Naive thymus-derived CD4-positive, alpha-beta T cell (primary cell): ENCODE measurements around the gene CALN1. TPM values are rescaled to one million over a fixed set of nuclear protein-coding genes. Genes with fewer than 3 reads are reported as not detected.

Source experiments
- ATAC-seq: fragments of 150-1000 bp; cut with Tn5 transposase; 2 replicates; pipeline ENCODE4 v1.10.0; 2021; ENCODE audit warnings: mild to moderate bottlenecking, moderate library complexity
- CTCF ChIA-PET: fragments of 350-600 bp; sonication (Branson Sonifier 250); formaldehyde crosslinking; loops from one replicate; lab custom pipeline; 2021; ENCODE audit warnings: antibody characterized with exemption; lab: Charles Lee
- POLR2A ChIA-PET: fragments of 350-600 bp; sonication (Branson Sonifier 250); formaldehyde crosslinking; loops from one replicate; lab custom pipeline; 2021; ENCODE audit warnings: antibody characterized with exemption, inconsistent platforms; lab: Charles Lee
- DNase-seq, 9 donors: peaks; one replicate each; pipeline versions ENCODE4 v3.0.0 to v3.0.0-alpha.2; 2020 to 2022; ENCODE audit warnings: mixed read lengths in 1 of 9
- H3K27ac ChIP-seq: one replicate; pipeline ENCODE4 v1.7.0; 2013; ENCODE audit warnings: mild to moderate bottlenecking, low read depth, low read length, moderate library complexity
- H3K27me3 ChIP-seq, 2 donors: one replicate each; pipeline ENCODE4 v1.7.0; 2013; ENCODE audit warnings: low read length in 2 of 2, mild to moderate bottlenecking in 2 of 2, moderate library complexity in 2 of 2; ENCODE audit not compliant: control insufficient read depth in 2 of 2, insufficient read depth in 2 of 2
- H3K36me3 ChIP-seq, 3 experiments: 1 replicate in 2 of 3; 2 replicates in 1 of 3; pipeline ENCODE4 v1.7.0; 2013; ENCODE audit warnings: low read length in 3 of 3, mild to moderate bottlenecking in 3 of 3, moderate library complexity in 1 of 3; ENCODE audit not compliant: insufficient read depth in 3 of 3, control insufficient read depth in 2 of 3
- H3K4me1 ChIP-seq, 2 donors: one replicate each; pipeline ENCODE4 v1.7.0; 2013; ENCODE audit warnings: low read length in 2 of 2, mild to moderate bottlenecking in 2 of 2, moderate library complexity in 1 of 2; ENCODE audit not compliant: control insufficient read depth in 2 of 2, insufficient read depth in 2 of 2
- H3K4me3 ChIP-seq: 2 replicates; pipeline ENCODE4 v1.7.0; 2013; ENCODE audit warnings: mild to moderate bottlenecking, low read length
- H3K9me3 ChIP-seq, 3 experiments: 1 replicate in 2 of 3; 2 replicates in 1 of 3; pipeline ENCODE4 v1.7.0; 2013; ENCODE audit warnings: low read length in 3 of 3; ENCODE audit not compliant: control insufficient read depth in 2 of 3
- H3K27ac Mint-ChIP-seq, 9 donors: one replicate each; pipeline ENCODE4 v1.8.0; 2020 to 2022; ENCODE audit warnings: mixed read lengths in 9 of 9, mild to moderate bottlenecking in 8 of 9, moderate library complexity in 5 of 9, inconsistent platforms in 2 of 9
- H3K27me3 Mint-ChIP-seq, 5 donors: one replicate each; pipeline ENCODE4 v1.8.0; 2021 to 2022; ENCODE audit warnings: mixed read lengths in 5 of 5, mild to moderate bottlenecking in 1 of 5
- H3K36me3 Mint-ChIP-seq, 5 donors: one replicate each; pipeline ENCODE4 v1.8.0; 2020 to 2022; ENCODE audit warnings: mixed read lengths in 5 of 5, mild to moderate bottlenecking in 3 of 5, inconsistent platforms in 1 of 5
- H3K4me1 Mint-ChIP-seq, 7 donors: one replicate each; pipeline ENCODE4 v1.8.0; 2020 to 2022; ENCODE audit warnings: mixed read lengths in 7 of 7, mild to moderate bottlenecking in 3 of 7, inconsistent platforms in 1 of 7
- H3K4me3 Mint-ChIP-seq, 10 donors: one replicate each; pipeline ENCODE4 v1.8.0; 2020 to 2022; ENCODE audit warnings: mild to moderate bottlenecking in 10 of 10, mixed read lengths in 10 of 10, moderate library complexity in 6 of 10, inconsistent platforms in 2 of 10
- H3K9me3 Mint-ChIP-seq, 11 donors: one replicate each; pipeline ENCODE4 v1.8.0; 2020 to 2022; ENCODE audit warnings: mixed read lengths in 11 of 11, mild to moderate bottlenecking in 4 of 11, inconsistent platforms in 1 of 11, moderate library complexity in 1 of 11
- intact Hi-C, 2 donors: fragments of 100-400 bp; cut with micrococcal nuclease; formaldehyde crosslinking; loops; one replicate each; pipeline ENCODE4 v1.15.1; 2023
- polyA plus RNA-seq, 2 donors: library from polyadenylated mRNA; unstranded; fragments of 300-500 nt; fragmentation: Illumina TruSeq; gene quantifications; one replicate each; pipeline ENCODE4 v1.2.3, GENCODE V29; 2021
- total RNA-seq, 6 experiments: library from RNA in 5 of 6; stranded (reverse) in 5 of 6; gene quantifications; 1 replicate in 5 of 6; 2 replicates in 1 of 6; pipeline ENCODE4 v1.2.3 and lab custom pipeline; 2021 to 2026

Gene CALN1
- total and polyA plus RNA-seq, 7 experiments from 2014 or later = 0.03 to 0.17 TPM; not detected in 5

GRCh38 chr7:72055426-72055825 lies 356.7 kb downstream of the CALN1 start:
- peaks cover 0 to 10% (median 0%) of the 10 kb centered on the region in 7 donors for H3K4me1 Mint-ChIP-seq
- H3K36me3 Mint-ChIP-seq = no peaks in the 10 kb centered on the region
- Histone ChIP-seq H3K27me3 (no peaks in the 10 kb centered on the region), H3K4me3 (no peak overlapping the region), H3K27ac (no peak overlapping the region), H3K36me3 (no peaks in the 10 kb centered on the region), H3K4me1 (no peaks in the 10 kb centered on the region), H3K9me3 (no peaks in the 10 kb centered on the region)
- H3K4me3 Mint-ChIP-seq = no peak overlapping the region
- no peak overlapping the region for H3K27ac Mint-ChIP-seq
- intact Hi-C loops = no loop called here
- DNase-seq (no peak), ATAC-seq (no peak)
- peaks cover 0 to 5% (median 0%) of the 10 kb centered on the region in 5 donors for H3K27me3 Mint-ChIP-seq
- ChIA-PET POLR2A (no interaction called here), CTCF (no interaction called here)
- H3K9me3 Mint-ChIP-seq = peaks cover 0 to 15% (median 4%) of the 10 kb centered on the region in 11 donors

- no peak for DNase-seq
- CTCF ChIA-PET = no interaction called here
Observed at GRCh38 chr7:72053292-72053691, 358.8 kb downstream of the CALN1 start.

GRCh38 chr7:72048420-72048819 lies 363.7 kb downstream of the CALN1 start:
- ATAC-seq = no peak
- POLR2A ChIA-PET = no interaction called here
- Histone ChIP-seq H3K36me3 (no peaks in the 10 kb centered on the region), H3K27ac (no peak overlapping the region), H3K9me3 (no peaks in the 10 kb centered on the region), H3K27me3 (no peaks in the 10 kb centered on the region), H3K4me1 (no peaks in the 10 kb centered on the region), H3K4me3 (no peak overlapping the region)
- no peak overlapping the region for H3K4me3 Mint-ChIP-seq
- peaks cover 0 to 17% (median 3%) of the 10 kb centered on the region in 11 donors for H3K9me3 Mint-ChIP-seq
- intact Hi-C loops = no loop called here
- CTCF ChIA-PET = no interaction called here
- H3K27ac Mint-ChIP-seq = no peak overlapping the region
- no peak for DNase-seq
- peaks cover 0 to 3% (median 0%) of the 10 kb centered on the region in 5 donors for H3K36me3 Mint-ChIP-seq
- no peaks in the 10 kb centered on the region for H3K27me3 Mint-ChIP-seq
- H3K4me1 Mint-ChIP-seq = no peaks in the 10 kb centered on the region

More at GRCh38 chr7:72053292-72053691, 358.8 kb downstream of the CALN1 start:
- no peak overlapping the region for H3K27ac Mint-ChIP-seq
- peaks cover 0 to 18% (median 4%) of the 10 kb centered on the region in 11 donors for H3K9me3 Mint-ChIP-seq
- Histone ChIP-seq H3K27ac (no peak overlapping the region), H3K9me3 (no peaks in the 10 kb centered on the region), H3K27me3 (no peaks in the 10 kb centered on the region), H3K4me1 (no peaks in the 10 kb centered on the region), H3K36me3 (no peaks in the 10 kb centered on the region), H3K4me3 (no peak overlapping the region)
- POLR2A ChIA-PET = no interaction called here
- peak; percentile 27 for ATAC-seq
- H3K36me3 Mint-ChIP-seq = peaks cover 0 to 3% (median 0%) of the 10 kb centered on the region in 5 donors
- no peak overlapping the region for H3K4me3 Mint-ChIP-seq
- peaks cover 0 to 5% (median 0%) of the 10 kb centered on the region in 5 donors for H3K27me3 Mint-ChIP-seq
- H3K4me1 Mint-ChIP-seq = peaks cover 0 to 7% (median 0%) of the 10 kb centered on the region in 7 donors
- intact Hi-C loops = no loop called here

GRCh38 chr7:72042855-72043254 lies 369.3 kb downstream of the CALN1 start:
- Mint-ChIP-seq H3K4me1 (no peaks in the 10 kb centered on the region), H3K36me3 (peaks cover 0 to 3% (median 0%) of the 10 kb centered on the region in 5 donors), H3K27me3 (no peaks in the 10 kb centered on the region), H3K4me3 (no peak overlapping the region), H3K27ac (peak overlapping the region in 1 of 9 donors; percentile 23), H3K9me3 (peaks cover 0 to 28% (median 10%) of the 10 kb centered on the region in 11 donors)
- no peak overlapping the region for H3K4me3 ChIP-seq
- ChIA-PET POLR2A (no interaction called here), CTCF (no interaction called here)
- no peaks in the 10 kb centered on the region for H3K36me3 ChIP-seq
- intact Hi-C loops = no loop called here
- H3K27me3 ChIP-seq = no peaks in the 10 kb centered on the region
- DNase-seq (no peak), ATAC-seq (no peak)
- H3K9me3 ChIP-seq = no peaks in the 10 kb centered on the region
- H3K4me1 ChIP-seq = no peaks in the 10 kb centered on the region
- H3K27ac ChIP-seq = no peak overlapping the region

GRCh38 chr7:72040641-72041040 lies 371.5 kb downstream of the CALN1 start:
- H3K9me3 Mint-ChIP-seq = peaks cover 8 to 35% (median 16%) of the 10 kb centered on the region in 11 donors
- POLR2A ChIA-PET = no interaction called here
- H3K36me3 ChIP-seq = no peaks in the 10 kb centered on the region

GRCh38 chr7:72039460-72039859 lies 372.7 kb downstream of the CALN1 start:
- no peak overlapping the region for H3K27ac ChIP-seq
- no peaks in the 10 kb centered on the region for H3K27me3 ChIP-seq
- intact Hi-C loops = no loop called here
- CTCF ChIA-PET = no interaction called here
- H3K9me3 ChIP-seq = no peaks in the 10 kb centered on the region
- no peak overlapping the region for H3K4me3 Mint-ChIP-seq
- peaks cover 8 to 44% (median 14%) of the 10 kb centered on the region in 11 donors for H3K9me3 Mint-ChIP-seq
- H3K36me3 Mint-ChIP-seq = no peaks in the 10 kb centered on the region
- H3K4me3 ChIP-seq = no peak overlapping the region
- no peak overlapping the region for H3K27ac Mint-ChIP-seq
- H3K36me3 ChIP-seq = no peaks in the 10 kb centered on the region
- H3K4me1 ChIP-seq = no peaks in the 10 kb centered on the region
- no peaks in the 10 kb centered on the region for H3K4me1 Mint-ChIP-seq
- DNase-seq = no peak
- POLR2A ChIA-PET = no interaction called here
- H3K27me3 Mint-ChIP-seq = no peaks in the 10 kb centered on the region
- ATAC-seq = no peak

More at GRCh38 chr7:72040641-72041040, 371.5 kb downstream of the CALN1 start:
- peaks cover 0 to 3% (median 0%) of the 10 kb centered on the region in 5 donors for H3K36me3 Mint-ChIP-seq
- ATAC-seq (no peak), DNase-seq (no peak)
- no peaks in the 10 kb centered on the region for H3K27me3 Mint-ChIP-seq
- no peaks in the 10 kb centered on the region for H3K4me1 ChIP-seq
- intact Hi-C loops = no loop called here
- CTCF ChIA-PET = no interaction called here
- no peaks in the 10 kb centered on the region for H3K9me3 ChIP-seq
- H3K4me3 Mint-ChIP-seq = no peak overlapping the region
- H3K27me3 ChIP-seq = no peaks in the 10 kb centered on the region
- no peaks in the 10 kb centered on the region for H3K4me1 Mint-ChIP-seq
- H3K4me3 ChIP-seq = no peak overlapping the region
- H3K27ac ChIP-seq = no peak overlapping the region
- no peak overlapping the region for H3K27ac Mint-ChIP-seq

GRCh38 chr7:72038022-72038732 lies 374.0 kb downstream of the CALN1 start:
- Histone ChIP-seq H3K27ac (no peak overlapping the region), H3K36me3 (no peaks in the 10 kb centered on the region), H3K9me3 (no peaks in the 10 kb centered on the region), H3K4me1 (no peaks in the 10 kb centered on the region), H3K27me3 (no peaks in the 10 kb centered on the region), H3K4me3 (no peak overlapping the region)
- no peak for DNase-seq
- ATAC-seq = no peak
- no peaks in the 10 kb centered on the region for H3K36me3 Mint-ChIP-seq
- POLR2A ChIA-PET = no interaction called here
- CTCF ChIA-PET = no interaction called here
- no peak overlapping the region for H3K27ac Mint-ChIP-seq
- H3K9me3 Mint-ChIP-seq = peaks cover 11 to 45% (median 17%) of the 10 kb centered on the region in 11 donors
- H3K27me3 Mint-ChIP-seq = no peaks in the 10 kb centered on the region
- peaks cover 0 to 2% (median 0%) of the 10 kb centered on the region in 7 donors for H3K4me1 Mint-ChIP-seq
- intact Hi-C loops = no loop called here
- no peak overlapping the region for H3K4me3 Mint-ChIP-seq
